HG03066 (cell line): ENCODE measurements around the gene ZBTB7A.

Source experiments
- ATAC-seq: cut with Tn5 transposase; IDR thresholded peaks from one replicate; pipeline ENCODE4 v1.9.1; 2021; ENCODE audit warnings: low read depth; ENCODE audit not compliant: unreplicated experiment

ZBTB7A gene

GRCh38 chr19:4038661-4039423, 27.9 kb downstream of the ZBTB7A start:
- ATAC-seq = no peak

GRCh38 chr19:4038057-4038456, 28.6 kb downstream of the ZBTB7A start:
- no peak for ATAC-seq

GRCh38 chr19:4037301-4037949, 29.3 kb downstream of the ZBTB7A start:
- no peak for ATAC-seq

- no peak for ATAC-seq
Measured at GRCh38 chr19:4036576-4037300, 30.0 kb downstream of the ZBTB7A start.

- no peak for ATAC-seq
Measured at GRCh38 chr19:4035582-4035981, 31.1 kb downstream of the ZBTB7A start.

- ATAC-seq = no peak
Measured at GRCh38 chr19:4035018-4035566, 31.6 kb downstream of the ZBTB7A start.

- no peak for ATAC-seq
Measured at GRCh38 chr19:4034048-4035017, 32.4 kb downstream of the ZBTB7A start.

GRCh38 chr19:4033028-4033956, 33.4 kb downstream of the ZBTB7A start:
- ATAC-seq = no peak

GRCh38 chr19:4032436-4032835, 34.3 kb downstream of the ZBTB7A start:
- no peak for ATAC-seq

- ATAC-seq = no peak
Measured at GRCh38 chr19:4031420-4031819, 35.3 kb downstream of the ZBTB7A start.

- no peak for ATAC-seq
Measured at GRCh38 chr19:4030981-4031380, 35.7 kb downstream of the ZBTB7A start.

- ATAC-seq = no peak
Measured at GRCh38 chr19:4030552-4030951, 36.1 kb downstream of the ZBTB7A start.

- no peak for ATAC-seq
Measured at GRCh38 chr19:4029247-4029614, 37.5 kb downstream of the ZBTB7A start.

- no peak for ATAC-seq
Measured at GRCh38 chr19:4028334-4029246, 38.1 kb downstream of the ZBTB7A start.

- ATAC-seq = no peak
Measured at GRCh38 chr19:4027146-4027545, 39.6 kb downstream of the ZBTB7A start.

- no peak for ATAC-seq
Measured at GRCh38 chr19:4025317-4025716, 41.4 kb downstream of the ZBTB7A start.

- ATAC-seq = no peak
Measured at GRCh38 chr19:4023600-4024398, 42.9 kb downstream of the ZBTB7A start.
